IMR-90 (cell line): ENCODE results near the gene PRKCA. TPM values are rescaled to one million over a fixed set of nuclear protein-coding genes. Genes with fewer than 3 reads are reported as not detected.
A peak's percentile ranks its signal among the peaks of the same experiment; 100 is the strongest.

Experiments used
- ATAC-seq: fragments of 200-7000 bp; cut with Tn5 transposase; 2 replicates; pipeline ENCODE4 v1.9.1; 2020; ENCODE audit warnings: low read depth, mild to moderate bottlenecking, moderate library complexity
- BruUV-seq: library from RNA; stranded (reverse); fragments of 400-500 nt; replicated peaks from 2 replicates; lab custom pipeline; 2021; lab: Mats Ljungman, UMichigan
- CTCF ChIA-PET: fragments of 300-600 bp; formaldehyde crosslinking; extraction: SDS; loops from one replicate; lab custom pipeline; 2021; ENCODE audit warnings: antibody characterized with exemption; lab: Yijun Ruan, JAX
- POLR2A ChIA-PET: fragments of 300-600 bp; sonication (Branson Sonifier 250); formaldehyde crosslinking; loops from one replicate; lab custom pipeline; 2022; ENCODE audit warnings: antibody characterized with exemption; ENCODE audit not compliant: unreplicated experiment; lab: Charles Lee
- DNase-seq: peaks from one replicate; pipeline ENCODE4 v3.0.0; 2013
- H2AFZ ChIP-seq: replicated peaks from 2 replicates; pipeline ENCODE3; 2013; ENCODE audit warnings: low read length, mild to moderate bottlenecking; ENCODE audit not compliant: poor library complexity
- H2AK5ac ChIP-seq: 2 replicates; pipeline ENCODE4 v1.6.1; 2013; ENCODE audit warnings: low read depth, low read length, inconsistent platforms
- H2AK9ac ChIP-seq: replicated peaks from 2 replicates; pipeline ENCODE3; 2013; ENCODE audit warnings: mild to moderate bottlenecking, low read depth, low read length, moderate library complexity; ENCODE audit not compliant: poor library complexity
- H2BK120ac ChIP-seq: 2 replicates; pipeline ENCODE4 v1.6.1; 2013; ENCODE audit warnings: low read depth, low read length, inconsistent platforms
- H2BK15ac ChIP-seq: 3 replicates; pipeline ENCODE4 v1.6.1; 2013; ENCODE audit warnings: low read depth, low read length, inconsistent platforms
- H2BK20ac ChIP-seq: 2 replicates; pipeline ENCODE4 v1.6.1; 2013; ENCODE audit warnings: low read depth, mild to moderate bottlenecking, inconsistent platforms, low read length, moderate library complexity
- H2BK5ac ChIP-seq: 2 replicates; pipeline ENCODE4 v1.6.1; 2013; ENCODE audit warnings: mild to moderate bottlenecking, low read depth, low read length, inconsistent platforms; ENCODE audit not compliant: poor library complexity, severe bottlenecking
- H3K14ac ChIP-seq: replicated peaks from 2 replicates; pipeline ENCODE4 v1.6.1; 2013; ENCODE audit warnings: low read depth, low read length, inconsistent platforms
- H3K18ac ChIP-seq: 2 replicates; pipeline ENCODE4 v1.6.1; 2013; ENCODE audit warnings: low read depth, low read length, control low read depth
- H3K23ac ChIP-seq: 2 replicates; pipeline ENCODE4 v1.6.1; 2013; ENCODE audit warnings: low read depth, low read length, inconsistent platforms
- H3K27ac ChIP-seq: 2 replicates; pipeline ENCODE4 v1.5.1; 2013; ENCODE audit warnings: mild to moderate bottlenecking, control low read depth, low read length; ENCODE audit not compliant: insufficient read depth
- H3K27me3 ChIP-seq: 2 replicates; pipeline ENCODE4 v1.6.1; 2013; ENCODE audit warnings: low read length; ENCODE audit not compliant: control insufficient read depth, insufficient read depth
- H3K36me3 ChIP-seq: 2 replicates; pipeline ENCODE4 v1.6.1; 2013; ENCODE audit warnings: low read length, mixed read lengths; ENCODE audit not compliant: control insufficient read depth, insufficient read depth
- H3K4ac ChIP-seq: 2 replicates; pipeline ENCODE4 v1.6.1; 2013; ENCODE audit warnings: low read depth, low read length, inconsistent platforms
- H3K4me1 ChIP-seq: 2 replicates; pipeline ENCODE4 v1.6.1; 2013; ENCODE audit warnings: low read length, mixed read lengths; ENCODE audit not compliant: control insufficient read depth, insufficient read depth
- H3K4me2 ChIP-seq: 2 replicates; pipeline ENCODE4 v1.6.1; 2013; ENCODE audit warnings: low read depth, mild to moderate bottlenecking, control low read depth, low read length, moderate library complexity
- H3K4me3 ChIP-seq: 2 replicates; pipeline ENCODE4 v1.5.1; 2013; ENCODE audit warnings: low read depth, mild to moderate bottlenecking, control low read depth, low read length, moderate library complexity; ENCODE audit not compliant: insufficient read depth
- H3K56ac ChIP-seq: 2 replicates; pipeline ENCODE4 v1.6.1; 2013; ENCODE audit warnings: low read length, inconsistent platforms; ENCODE audit not compliant: insufficient read depth; ENCODE audit errors: extremely low read depth
- H3K79me1 ChIP-seq, 2 experiments: 2 replicates each; pipeline ENCODE4 v1.6.1; 2013; ENCODE audit warnings: low read length in 2 of 2, inconsistent platforms in 1 of 2, low read depth in 1 of 2
- H3K9ac ChIP-seq: 2 replicates; pipeline ENCODE4 v1.6.1; 2013; ENCODE audit warnings: low read depth, low read length, control low read depth
- H3K9me1 ChIP-seq: 2 replicates; pipeline ENCODE4 v1.6.1; 2013; ENCODE audit warnings: low read length, inconsistent platforms; ENCODE audit not compliant: insufficient read depth
- H3K9me3 ChIP-seq: 2 replicates; pipeline ENCODE4 v1.6.1; 2013; ENCODE audit warnings: low read length; ENCODE audit not compliant: control insufficient read depth, insufficient read depth
- H4K20me1 ChIP-seq: 2 replicates; pipeline ENCODE4 v1.6.1; 2013; ENCODE audit warnings: low read length, inconsistent platforms; ENCODE audit not compliant: insufficient read depth
- H4K5ac ChIP-seq: 2 replicates; pipeline ENCODE4 v1.6.1; 2013; ENCODE audit warnings: mild to moderate bottlenecking, low read depth, low read length, control low read depth
- H4K8ac ChIP-seq, 2 experiments: 2 replicates each; pipeline ENCODE4 v1.6.1; 2013; ENCODE audit warnings: low read depth in 2 of 2, low read length in 2 of 2, control low read depth in 1 of 2, inconsistent platforms in 1 of 2
- H4K91ac ChIP-seq: 2 replicates; pipeline ENCODE4 v1.6.1; 2013; ENCODE audit warnings: low read depth, low read length, inconsistent platforms; ENCODE audit not compliant: insufficient read depth
- BHLHE40 ChIP-seq: fragments of 150-350 bp; IDR thresholded peaks from 2 replicates; pipeline ENCODE4 v1.6.1; 2016; ENCODE audit warnings: mild to moderate bottlenecking, low read depth, low read length
- CEBPB ChIP-seq: IDR thresholded peaks from 2 replicates; pipeline ENCODE4 v1.6.1; 2012; ENCODE audit warnings: low read depth, low read length, improper control_type of control experiment
- CHD1 ChIP-seq: IDR thresholded peaks from 2 replicates; pipeline ENCODE4 v1.6.1; 2012; ENCODE audit warnings: low read depth, low read length, improper control_type of control experiment
- MAZ ChIP-seq: IDR thresholded peaks from 2 replicates; pipeline ENCODE4 v1.6.1; 2012; ENCODE audit warnings: low read depth, mild to moderate bottlenecking, low read length, improper control_type of control experiment, moderate library complexity, borderline replicate concordance
- POLR2A ChIP-seq: IDR thresholded peaks from 2 replicates; pipeline ENCODE4 v1.6.1; 2012; ENCODE audit warnings: mild to moderate bottlenecking, low read depth, low read length
- SMC3 ChIP-seq: fragments of 150-350 bp; IDR thresholded peaks from 2 replicates; pipeline ENCODE4 v1.6.1; 2016; ENCODE audit warnings: low read depth, mild to moderate bottlenecking, antibody characterized with exemption, low read length, moderate library complexity
- WGBS, 2 experiments: methylation state at CpG; one replicate each; pipeline versions ENCODE4 v1.1.5 to v1.1.7; 2013; ENCODE audit warnings: missing lambda C conversion rate in 2 of 2; ENCODE audit not compliant: insufficient read length in 1 of 2; ENCODE audit errors: extremely low coverage in 2 of 2; 5-methylcytosine and 5-hydroxymethylcytosine counted together
- dilution Hi-C: fragments of 300-500 bp; cut with HindIII; formaldehyde crosslinking; loops from one replicate; pipeline ENCODE4 v1.14.3; 2018; ENCODE audit warnings: low sequenced_read_pairs; ENCODE audit not compliant: unreplicated experiment
- in situ Hi-C: fragments of 300-500 bp; cut with MboI; formaldehyde crosslinking; loops from 3 replicates; pipeline ENCODE4 v1.14.3; 2019; ENCODE audit warnings: low sequenced_read_pairs, inconsistent platforms, mixed read lengths
- intact Hi-C: fragments of 100-400 bp; cut with micrococcal nuclease; formaldehyde crosslinking; loops from 2 replicates; pipeline ENCODE4 v1.10.0; 2022
- polyA plus RNA-seq, 3 experiments: library from polyadenylated mRNA; depleted of rRNA; stranded (reverse); fragments of >200 nt; gene quantifications; 2 replicates each; pipeline ENCODE4 v1.2.3, GENCODE V29; 2012; ENCODE audit warnings: low replicate concordance in 1 of 3
- total RNA-seq: library from RNA; depleted of rRNA; stranded (reverse); fragments of >200 nt; gene quantifications from 2 replicates; pipeline ENCODE4 v1.2.3, GENCODE V29; 2012
- TF ChIP-seq, protein P1 (sequence below): conservative IDR thresholded peaks from 2 replicates; pipeline ENCODE4 v1.5.1; 2012; ENCODE audit warnings: mild to moderate bottlenecking, low read depth, low read length, improper control_type of control experiment

Gene PRKCA
- total and polyA plus RNA-seq, 2 of the 4 experiments (the other 2 are of a cell fraction), result 31.0 to 46.0 TPM

- ChIA-PET POLR2A (no interaction called here), CTCF (no interaction called here)
- no peak overlapping the region for H4K91ac ChIP-seq
- no peak overlapping the region for H3K4me3 ChIP-seq
- ATAC-seq (no peak), DNase-seq (no peak)
- H3K36me3 ChIP-seq, result 0 out of 2 replicates have a peak, but pooled peaks cover 1% of the 10 kb centered on the region
- H2AK5ac ChIP-seq, result no peak overlapping the region
- H3K79me1 ChIP-seq, result peaks cover 31 to 75% of the 10 kb centered on the region in 2 experiments
- H3K18ac ChIP-seq, result no peak overlapping the region
- H3K4ac ChIP-seq, result no peak overlapping the region
- WGBS, 2 experiments, result no CpG with 5 or more reads among the region's 1 CpG
- no peak overlapping the region for H4K8ac ChIP-seq
- in situ Hi-C loops, result no loop called here
- H2BK5ac ChIP-seq, result no peak overlapping the region
- no peak overlapping the region for H2AFZ ChIP-seq
- H3K23ac ChIP-seq, result no peak overlapping the region
- H4K5ac ChIP-seq, result no peak overlapping the region
- H2AK9ac ChIP-seq, result no peak overlapping the region
- H3K4me1 ChIP-seq, result peaks cover 16% of the 10 kb centered on the region
- peaks cover 12% of the 10 kb centered on the region; the same call in 1 of the 2 replicates for H3K9me1 ChIP-seq
- no peak overlapping the region for H3K27ac ChIP-seq
- H4K20me1 ChIP-seq, result peaks cover 32% of the 10 kb centered on the region; the same call in 1 of the 2 replicates
- no peak overlapping the region for H3K9ac ChIP-seq
- dilution Hi-C loops, result no loop called here
- H3K14ac ChIP-seq, result 0 out of 2 replicates have a peak overlapping the region, but pooled peaks have one; percentile 1
- H2BK120ac ChIP-seq, result no peak overlapping the region
- no TSS peak for BruUV-seq
- no peaks in the 10 kb centered on the region for H3K9me3 ChIP-seq
- H2BK20ac ChIP-seq, result no peak overlapping the region
- H2BK15ac ChIP-seq, result no peak overlapping the region
- H3K56ac ChIP-seq, result no peak overlapping the region
- no peaks in the 10 kb centered on the region for H3K27me3 ChIP-seq
- intact Hi-C loops, result no loop called here
- TF ChIP-seq BHLHE40 (no peak), POLR2A (no peak), MAZ (no peak), CEBPB (no peak), SMC3 (no peak), CHD1 (no peak)
- TF ChIP-seq, protein P1, sequence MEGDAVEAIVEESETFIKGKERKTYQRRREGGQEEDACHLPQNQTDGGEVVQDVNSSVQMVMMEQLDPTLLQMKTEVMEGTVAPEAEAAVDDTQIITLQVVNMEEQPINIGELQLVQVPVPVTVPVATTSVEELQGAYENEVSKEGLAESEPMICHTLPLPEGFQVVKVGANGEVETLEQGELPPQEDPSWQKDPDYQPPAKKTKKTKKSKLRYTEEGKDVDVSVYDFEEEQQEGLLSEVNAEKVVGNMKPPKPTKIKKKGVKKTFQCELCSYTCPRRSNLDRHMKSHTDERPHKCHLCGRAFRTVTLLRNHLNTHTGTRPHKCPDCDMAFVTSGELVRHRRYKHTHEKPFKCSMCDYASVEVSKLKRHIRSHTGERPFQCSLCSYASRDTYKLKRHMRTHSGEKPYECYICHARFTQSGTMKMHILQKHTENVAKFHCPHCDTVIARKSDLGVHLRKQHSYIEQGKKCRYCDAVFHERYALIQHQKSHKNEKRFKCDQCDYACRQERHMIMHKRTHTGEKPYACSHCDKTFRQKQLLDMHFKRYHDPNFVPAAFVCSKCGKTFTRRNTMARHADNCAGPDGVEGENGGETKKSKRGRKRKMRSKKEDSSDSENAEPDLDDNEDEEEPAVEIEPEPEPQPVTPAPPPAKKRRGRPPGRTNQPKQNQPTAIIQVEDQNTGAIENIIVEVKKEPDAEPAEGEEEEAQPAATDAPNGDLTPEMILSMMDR, result no peak
- peak overlapping the region; percentile 39; the same call in 1 of the 2 replicates for H3K4me2 ChIP-seq
Observed at GRCh38 chr17:66339561-66339960, 37.1 kb downstream of the PRKCA start.
